Nephron progenitor cell (in vitro differentiated cells): ENCODE results near the gene CCDC88A.
A peak's percentile ranks its signal among the peaks of the same experiment; 100 is the strongest.

Source experiments
- DNase-seq: peaks from one replicate; pipeline ENCODE4 v3.0.0; 2021
- H3K27ac Mint-ChIP-seq: 2 replicates; pipeline ENCODE4 v1.8.0; 2021; ENCODE audit warnings: mild to moderate bottlenecking, moderate library complexity, mixed read lengths
- H3K27me3 Mint-ChIP-seq: 2 replicates; pipeline ENCODE4 v1.8.0; 2021; ENCODE audit warnings: mild to moderate bottlenecking, low read depth, mixed read lengths; ENCODE audit not compliant: poor library complexity
- H3K36me3 Mint-ChIP-seq: 2 replicates; pipeline ENCODE4 v1.8.0; 2021; ENCODE audit warnings: low read depth, mixed read lengths
- H3K4me1 Mint-ChIP-seq: 2 replicates; pipeline ENCODE4 v1.8.0; 2021; ENCODE audit warnings: mixed read lengths
- H3K4me3 Mint-ChIP-seq: 2 replicates; pipeline ENCODE4 v1.8.0; 2021; ENCODE audit warnings: mild to moderate bottlenecking, moderate library complexity, mixed read lengths
- H3K9me3 Mint-ChIP-seq: 2 replicates; pipeline ENCODE4 v1.8.0; 2021; ENCODE audit warnings: mild to moderate bottlenecking, moderate library complexity, mixed read lengths
- TF ChIP-seq, protein P1 (sequence below): fragments of 200-600 bp; sonication (generic); IDR thresholded peaks from 2 replicates; pipeline ENCODE4 v1.5.0; 2021; ENCODE audit warnings: antibody characterized with exemption

Gene CCDC88A

DNA sequence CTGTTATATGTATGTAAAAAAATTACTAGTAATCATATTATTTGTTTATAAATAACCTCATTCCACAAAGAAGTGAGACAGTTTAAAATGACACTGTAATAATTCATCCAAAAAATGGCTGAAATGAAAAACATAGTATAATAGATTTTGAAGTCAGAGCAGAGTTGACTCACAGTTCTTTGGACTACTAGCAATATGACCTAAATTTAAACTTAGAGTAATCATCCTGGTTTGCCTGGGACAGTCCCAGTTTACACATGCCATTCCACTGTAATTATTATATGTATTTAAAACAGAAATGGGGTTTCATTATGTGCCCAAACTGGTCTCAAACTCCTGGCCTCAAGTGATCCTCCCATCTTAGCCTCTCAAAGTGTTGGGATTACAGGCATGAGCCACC, 48.3 kb downstream of the CCDC88A start:
- Mint-ChIP-seq H3K27ac (peak overlapping the region; percentile 76), H3K4me3 (no peak overlapping the region), H3K27me3 (no peaks in the 10 kb centered on the region), H3K9me3 (no peaks in the 10 kb centered on the region), H3K4me1 (no peaks in the 10 kb centered on the region), H3K36me3 (peaks cover 25% of the 10 kb centered on the region)
- no peak for DNase-seq
- TF ChIP-seq, protein P1, sequence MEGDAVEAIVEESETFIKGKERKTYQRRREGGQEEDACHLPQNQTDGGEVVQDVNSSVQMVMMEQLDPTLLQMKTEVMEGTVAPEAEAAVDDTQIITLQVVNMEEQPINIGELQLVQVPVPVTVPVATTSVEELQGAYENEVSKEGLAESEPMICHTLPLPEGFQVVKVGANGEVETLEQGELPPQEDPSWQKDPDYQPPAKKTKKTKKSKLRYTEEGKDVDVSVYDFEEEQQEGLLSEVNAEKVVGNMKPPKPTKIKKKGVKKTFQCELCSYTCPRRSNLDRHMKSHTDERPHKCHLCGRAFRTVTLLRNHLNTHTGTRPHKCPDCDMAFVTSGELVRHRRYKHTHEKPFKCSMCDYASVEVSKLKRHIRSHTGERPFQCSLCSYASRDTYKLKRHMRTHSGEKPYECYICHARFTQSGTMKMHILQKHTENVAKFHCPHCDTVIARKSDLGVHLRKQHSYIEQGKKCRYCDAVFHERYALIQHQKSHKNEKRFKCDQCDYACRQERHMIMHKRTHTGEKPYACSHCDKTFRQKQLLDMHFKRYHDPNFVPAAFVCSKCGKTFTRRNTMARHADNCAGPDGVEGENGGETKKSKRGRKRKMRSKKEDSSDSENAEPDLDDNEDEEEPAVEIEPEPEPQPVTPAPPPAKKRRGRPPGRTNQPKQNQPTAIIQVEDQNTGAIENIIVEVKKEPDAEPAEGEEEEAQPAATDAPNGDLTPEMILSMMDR: no peak

DNA sequence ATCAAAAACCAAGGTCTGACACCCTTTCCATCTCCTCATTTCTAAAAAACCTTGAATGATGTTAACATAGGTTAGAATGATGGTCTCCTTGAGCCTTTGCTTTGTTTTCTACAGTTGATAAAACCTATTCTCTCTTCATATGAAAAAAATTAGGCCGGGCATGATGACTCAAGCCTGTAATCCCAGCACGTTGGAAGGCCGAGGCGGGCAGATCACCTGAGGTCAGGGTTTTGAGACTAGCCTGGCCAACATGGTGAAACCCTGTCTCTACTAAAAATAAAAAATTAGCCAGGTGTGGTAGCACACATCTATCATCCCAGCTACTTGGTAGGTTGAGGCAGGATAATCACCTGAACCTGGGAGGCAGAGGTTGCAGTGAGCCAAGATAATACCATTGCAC, 49.4 kb downstream of the CCDC88A start:
- peaks cover 25% of the 10 kb centered on the region for H3K36me3 Mint-ChIP-seq

DNA sequence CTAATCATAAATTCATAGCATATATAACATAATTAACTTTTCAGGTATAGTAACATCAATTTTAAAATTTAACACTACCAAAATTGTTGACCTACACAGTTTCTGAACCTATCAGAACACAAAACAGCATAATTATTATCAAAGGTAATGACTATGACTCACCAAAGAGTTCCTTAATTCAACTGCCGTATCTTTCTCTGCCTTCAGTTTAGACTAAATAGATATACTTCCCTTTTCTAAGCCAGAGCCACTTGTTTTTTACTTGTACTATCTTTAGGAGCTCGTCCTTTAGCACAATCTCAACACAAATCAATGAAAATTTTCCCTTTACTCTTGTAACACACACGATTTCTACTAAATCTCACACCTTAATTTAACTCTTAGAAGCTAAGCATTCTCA, 54.4 kb downstream of the CCDC88A start:
- Mint-ChIP-seq H3K4me1 (no peaks in the 10 kb centered on the region), H3K36me3 (peaks cover 33% of the 10 kb centered on the region), H3K27me3 (no peaks in the 10 kb centered on the region), H3K9me3 (no peaks in the 10 kb centered on the region), H3K27ac (peak overlapping the region; percentile 70), H3K4me3 (no peak overlapping the region)
- no peak for DNase-seq
- TF ChIP-seq, protein P1: no peak

More for the DNA sequence above, 49.4 kb downstream of the CCDC88A start:
- DNase-seq: no peak
- Mint-ChIP-seq H3K4me1 (no peaks in the 10 kb centered on the region), H3K27ac (peak overlapping the region; percentile 47), H3K4me3 (no peak overlapping the region), H3K27me3 (no peaks in the 10 kb centered on the region), H3K9me3 (no peaks in the 10 kb centered on the region)
- TF ChIP-seq, protein P1: no peak

DNA sequence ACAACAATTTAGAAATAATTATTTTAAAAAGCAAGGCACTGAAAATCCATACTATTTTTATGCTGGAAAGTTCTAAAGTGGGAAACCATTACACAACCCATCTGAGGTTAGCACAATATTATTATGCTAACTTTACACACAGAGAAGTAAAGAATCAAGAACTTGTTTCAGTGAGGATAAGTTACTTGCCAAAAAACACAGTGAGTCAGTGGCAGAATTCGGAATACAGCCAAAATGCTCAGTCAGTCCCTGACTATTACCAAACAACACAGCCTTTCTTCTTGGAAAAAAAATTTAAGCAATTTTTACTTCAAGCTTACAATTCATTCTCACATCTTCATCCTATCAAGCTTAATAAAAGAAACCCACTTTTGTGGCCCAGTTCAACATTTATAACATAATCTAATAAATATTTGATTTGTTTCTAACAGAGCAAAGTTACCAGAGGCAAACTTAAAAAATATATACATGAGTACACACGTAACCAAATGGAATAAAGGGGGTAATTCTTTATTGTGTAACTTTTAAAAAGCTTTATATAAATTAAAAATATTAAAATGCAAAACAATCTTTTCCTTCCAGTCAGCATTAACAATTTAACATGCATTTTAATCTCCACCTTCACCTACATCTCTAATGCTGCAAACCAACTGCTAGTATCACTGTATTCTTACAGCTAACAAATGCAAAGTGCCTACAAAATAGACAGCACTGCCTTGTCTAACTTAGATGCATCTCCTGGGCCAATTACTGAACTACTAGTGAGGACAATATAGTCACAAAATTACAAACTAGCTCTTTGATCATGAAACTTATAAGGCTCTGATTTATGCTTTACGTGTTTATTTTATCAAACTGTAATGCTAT, 55.2 kb downstream of the CCDC88A start:
- Mint-ChIP-seq H3K4me1 (no peaks in the 10 kb centered on the region), H3K4me3 (no peak overlapping the region), H3K27ac (no peak overlapping the region), H3K9me3 (no peaks in the 10 kb centered on the region), H3K36me3 (peaks cover 26% of the 10 kb centered on the region), H3K27me3 (no peaks in the 10 kb centered on the region)
- TF ChIP-seq, protein P1: no peak
- no peak for DNase-seq

DNA sequence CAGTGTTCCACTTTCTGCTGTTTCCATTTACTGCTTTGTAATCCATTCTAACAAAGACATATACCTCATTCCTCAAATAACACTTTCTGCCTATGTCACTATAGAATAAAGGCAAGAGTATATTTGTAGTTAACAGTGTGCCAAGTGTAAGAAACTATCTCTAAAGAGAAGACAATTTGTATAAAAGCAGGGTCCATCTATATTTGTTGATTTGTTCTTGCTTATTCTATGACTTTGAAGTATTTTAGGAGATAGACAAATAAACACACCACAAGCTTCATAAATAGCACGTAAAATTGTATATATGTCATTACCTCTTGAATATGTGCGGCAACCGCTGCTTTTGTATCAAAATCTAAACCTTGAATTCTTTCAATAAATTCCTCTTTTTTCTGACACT, 56.0 kb downstream of the CCDC88A start:
- Mint-ChIP-seq H3K36me3 (peaks cover 26% of the 10 kb centered on the region), H3K9me3 (no peaks in the 10 kb centered on the region), H3K4me3 (no peak overlapping the region), H3K27me3 (no peaks in the 10 kb centered on the region), H3K4me1 (no peaks in the 10 kb centered on the region), H3K27ac (no peak overlapping the region)
- TF ChIP-seq, protein P1: no peak
- no peak for DNase-seq
